ENCODE measurements around the gene CELA1.

- TF ChIP-seq CTCF (conservative IDR thresholded peaks at IDR 0.05; ENCODE audit: low read depth, low read length) (no peak), EZH2 (IDR thresholded peaks at IDR 0.05; ENCODE audit: borderline replicate concordance, low read depth, low read length, poor library complexity, severe bottlenecking) (no peak)
Observed at GRCh38 chr12:51389302-51389999, 43.0 kb upstream of the CELA1 start.
